Esophagus muscularis mucosa (tissue), 4 donors: ENCODE results near the gene NFIB. TPM values are rescaled to one million over a fixed set of nuclear protein-coding genes. Genes with fewer than 3 reads are reported as not detected.

Experiments used
- DNase-seq: peaks from one replicate; pipeline ENCODE4 v3.0.0-alpha.2; 2017; ENCODE audit errors: extremely low spot score
- H3K27ac ChIP-seq, 4 donors: fragments of 200-600 bp; sonication (generic); replicated peaks in 1 of 4; 1 replicate in 3 of 4; 2 replicates in 1 of 4; pipeline ENCODE4 v1.5.1; 2016 to 2019; ENCODE audit warnings: mild to moderate bottlenecking in 1 of 4
- H3K27me3 ChIP-seq, 4 donors: fragments of 200-600 bp; sonication (generic); one replicate each; pipeline versions ENCODE4 v1.5.1 to v1.6.0; 2016 to 2019
- H3K36me3 ChIP-seq, 4 donors: fragments of 200-600 bp; sonication (generic); one replicate each; pipeline ENCODE4 v1.5.1; 2016 to 2019
- H3K4me1 ChIP-seq, 4 donors: fragments of 200-600 bp; sonication (generic); one replicate each; pipeline ENCODE4 v1.5.1; 2016 to 2019
- H3K4me3 ChIP-seq, 4 donors: fragments of 200-600 bp; sonication (generic); 1 replicate in 2 of 4; 2 replicates in 2 of 4; pipeline ENCODE4 v1.5.1; 2016 to 2019; ENCODE audit warnings: mild to moderate bottlenecking in 4 of 4, moderate library complexity in 1 of 4
- H3K9me3 ChIP-seq, 4 donors: fragments of 200-600 bp; sonication (generic); 1 replicate in 3 of 4; 2 replicates in 1 of 4; pipeline ENCODE4 v1.5.1; 2016 to 2019
- EP300 ChIP-seq: sonication (generic); formaldehyde crosslinking; IDR thresholded peaks from one replicate; pipeline ENCODE4 v1.6.1; 2017; ENCODE audit warnings: antibody characterized with exemption
- POLR2A ChIP-seq: fragments of 450-650 bp; IDR thresholded peaks from one replicate; pipeline ENCODE4 v1.6.1; 2017; ENCODE audit warnings: antibody characterized with exemption, moderate library complexity, mild to moderate bottlenecking, low read depth
- POLR2AphosphoS5 ChIP-seq, 2 donors: sonication (generic); formaldehyde crosslinking; IDR thresholded peaks; one replicate each; pipeline ENCODE4 v1.6.1; 2017; ENCODE audit warnings: antibody characterized with exemption in 2 of 2
- WGBS: methylation state at CpG from one replicate; pipeline ENCODE4 v1.1.5; 2018; 5-methylcytosine and 5-hydroxymethylcytosine counted together
- intact Hi-C: fragments of 100-400 bp; cut with DNase I; formaldehyde crosslinking; loops from one replicate; pipeline ENCODE4 v1.15.1; 2023
- total RNA-seq, 4 donors: library from RNA; depleted of rRNA; stranded (reverse); fragments of >200 nt; gene quantifications; one replicate each; pipeline versions ENCODE4 v1.1.0 to v1.2.1, GENCODE V29; 2016
- TF ChIP-seq, protein P1 (sequence below), 3 experiments: fragments of 200-600 bp in 2 of 3; fragments of 450-650 bp in 1 of 3; sonication (generic) in 2 of 3; IDR thresholded peaks; one replicate each; pipeline ENCODE4 v1.5.1; 2017 to 2019; ENCODE audit warnings: antibody characterized with exemption in 3 of 3, mild to moderate bottlenecking in 2 of 3, moderate library complexity in 1 of 3

The NFIB gene
- total RNA-seq, 4 donors from 2014 or later, result 38.1 to 64.4 (median 55.8) TPM

GRCh38 chr9:14188538-14188937 is 125.4 kb downstream of the NFIB start:
- TF ChIP-seq POLR2AphosphoS5 (IDR thresholded peaks at IDR 0.05), result no peak
- TF ChIP-seq, protein P1, sequence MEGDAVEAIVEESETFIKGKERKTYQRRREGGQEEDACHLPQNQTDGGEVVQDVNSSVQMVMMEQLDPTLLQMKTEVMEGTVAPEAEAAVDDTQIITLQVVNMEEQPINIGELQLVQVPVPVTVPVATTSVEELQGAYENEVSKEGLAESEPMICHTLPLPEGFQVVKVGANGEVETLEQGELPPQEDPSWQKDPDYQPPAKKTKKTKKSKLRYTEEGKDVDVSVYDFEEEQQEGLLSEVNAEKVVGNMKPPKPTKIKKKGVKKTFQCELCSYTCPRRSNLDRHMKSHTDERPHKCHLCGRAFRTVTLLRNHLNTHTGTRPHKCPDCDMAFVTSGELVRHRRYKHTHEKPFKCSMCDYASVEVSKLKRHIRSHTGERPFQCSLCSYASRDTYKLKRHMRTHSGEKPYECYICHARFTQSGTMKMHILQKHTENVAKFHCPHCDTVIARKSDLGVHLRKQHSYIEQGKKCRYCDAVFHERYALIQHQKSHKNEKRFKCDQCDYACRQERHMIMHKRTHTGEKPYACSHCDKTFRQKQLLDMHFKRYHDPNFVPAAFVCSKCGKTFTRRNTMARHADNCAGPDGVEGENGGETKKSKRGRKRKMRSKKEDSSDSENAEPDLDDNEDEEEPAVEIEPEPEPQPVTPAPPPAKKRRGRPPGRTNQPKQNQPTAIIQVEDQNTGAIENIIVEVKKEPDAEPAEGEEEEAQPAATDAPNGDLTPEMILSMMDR (IDR thresholded peaks at IDR 0.05), result no peak
- no peak for TF ChIP-seq POLR2A
- TF ChIP-seq EP300, result no peak
- WGBS, result 98% methylated on average over 3 of the region's 3 CpGs
- no peaks in the 10 kb centered on the region for H3K9me3 ChIP-seq
- intact Hi-C loops, result no loop called here
- H3K36me3 ChIP-seq, result no peaks in the 10 kb centered on the region
- peaks cover 20 to 40% (median 26%) of the 10 kb centered on the region in 4 donors for H3K4me1 ChIP-seq
- DNase-seq, result no peak
- H3K4me3 ChIP-seq, result no peak overlapping the region
- no peaks in the 10 kb centered on the region for H3K27me3 ChIP-seq
- no peak overlapping the region for H3K27ac ChIP-seq

DNA sequence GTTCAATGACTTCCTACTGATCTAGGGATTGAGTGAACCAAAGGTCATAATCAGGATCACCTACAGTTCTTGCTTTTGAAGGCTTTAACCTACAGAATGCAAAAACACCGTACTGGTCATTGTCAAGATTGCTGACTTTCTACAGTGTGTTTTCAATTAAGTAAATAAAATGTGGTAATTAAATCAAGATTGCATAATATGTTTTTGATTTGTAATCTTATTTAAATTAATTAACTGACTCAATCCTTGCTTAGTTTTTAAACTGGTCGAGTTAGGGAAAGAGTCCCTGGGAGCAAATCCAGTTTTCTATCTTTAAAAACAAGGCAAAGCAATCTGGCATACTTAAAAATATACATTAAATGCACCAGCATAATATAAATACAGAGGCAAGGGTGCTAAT is 125.9 kb downstream of the NFIB start:
- Histone ChIP-seq H3K27me3 (no peaks in the 10 kb centered on the region), H3K4me1 (peaks cover 16 to 35% (median 21%) of the 10 kb centered on the region in 4 donors), H3K9me3 (no peaks in the 10 kb centered on the region), H3K4me3 (no peak overlapping the region), H3K36me3 (no peaks in the 10 kb centered on the region), H3K27ac (no peak overlapping the region)
- intact Hi-C loops, result no loop called here
- no peak for DNase-seq
- no peak for TF ChIP-seq POLR2AphosphoS5 (IDR thresholded peaks at IDR 0.05)
- no peak for TF ChIP-seq POLR2A
- TF ChIP-seq, protein P1 (IDR thresholded peaks at IDR 0.05), result no peak
- TF ChIP-seq EP300, result no peak
- 83% methylated on average over 2 of the region's 2 CpGs for WGBS

GRCh38 chr9:14186096-14186495 is 127.8 kb downstream of the NFIB start:
- no peak overlapping the region for H3K27ac ChIP-seq
- no peak overlapping the region for H3K4me3 ChIP-seq
- 94% methylated on average over 1 of the region's 1 CpG for WGBS
- no peak for DNase-seq
- H3K4me1 ChIP-seq, result peaks cover 28 to 46% (median 31%) of the 10 kb centered on the region in 4 donors
- intact Hi-C loops, result no loop called here
- no peaks in the 10 kb centered on the region for H3K36me3 ChIP-seq
- TF ChIP-seq POLR2AphosphoS5 (IDR thresholded peaks at IDR 0.05) (no peak), POLR2A (no peak), EP300 (no peak)
- TF ChIP-seq, protein P1 (IDR thresholded peaks at IDR 0.05), result no peak
- H3K27me3 ChIP-seq, result no peaks in the 10 kb centered on the region
- no peaks in the 10 kb centered on the region for H3K9me3 ChIP-seq

GRCh38 chr9:14185016-14185415 is 128.9 kb downstream of the NFIB start:
- DNase-seq, result no peak
- TF ChIP-seq POLR2AphosphoS5 (IDR thresholded peaks at IDR 0.05) (no peak), POLR2A (no peak), EP300 (no peak)
- TF ChIP-seq, protein P1 (IDR thresholded peaks at IDR 0.05), result no peak
- Histone ChIP-seq H3K36me3 (no peaks in the 10 kb centered on the region), H3K4me3 (no peak overlapping the region), H3K4me1 (peaks cover 38 to 51% (median 41%) of the 10 kb centered on the region in 4 donors), H3K9me3 (no peaks in the 10 kb centered on the region), H3K27ac (no peak overlapping the region), H3K27me3 (no peaks in the 10 kb centered on the region)
- intact Hi-C loops, result no loop called here
- WGBS, result 99% methylated on average over 2 of the region's 2 CpGs

DNA sequence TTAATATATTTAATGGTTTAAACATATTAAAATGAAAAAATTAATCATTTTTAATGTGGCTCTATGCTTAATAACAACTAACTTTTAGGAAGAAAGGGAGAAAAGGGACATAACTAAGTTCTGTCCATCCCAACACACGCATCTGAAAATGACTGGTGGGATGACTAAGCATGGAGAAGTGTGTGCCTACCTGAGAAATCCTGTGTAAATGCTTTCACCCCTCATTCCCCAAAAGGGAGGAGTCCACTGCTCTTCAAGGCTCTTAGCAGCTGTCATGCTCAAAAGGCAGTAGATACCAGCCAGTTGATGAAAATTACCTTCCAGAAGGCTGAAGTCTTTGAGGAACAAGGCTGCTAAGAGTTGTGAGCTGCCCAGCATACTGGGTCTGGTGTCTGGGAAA is 130.9 kb downstream of the NFIB start:
- TF ChIP-seq POLR2AphosphoS5 (IDR thresholded peaks at IDR 0.05), result no peak
- no peak for TF ChIP-seq EP300
- no peak for TF ChIP-seq POLR2A
- TF ChIP-seq, protein P1 (IDR thresholded peaks at IDR 0.05), result no peak
- Histone ChIP-seq H3K27me3 (no peaks in the 10 kb centered on the region), H3K4me3 (no peak overlapping the region), H3K4me1 (peaks cover 49 to 62% (median 51%) of the 10 kb centered on the region in 4 donors), H3K36me3 (no peaks in the 10 kb centered on the region), H3K27ac (no peak overlapping the region), H3K9me3 (no peaks in the 10 kb centered on the region)
- intact Hi-C loops, result no loop called here
- WGBS, result 90% methylated on average over 1 of the region's 1 CpG
- DNase-seq, result no peak
